HepG2 (cell line): ENCODE measurements around the gene ALPK3. TPM values are rescaled to one million over a fixed set of nuclear protein-coding genes. Genes with fewer than 3 reads are reported as not detected.

Source experiments
- CBX5 ChIP-seq: sonication (generic); formaldehyde crosslinking; IDR thresholded peaks from 2 replicates; pipeline ENCODE4 v1.4.0; 2020; ENCODE audit warnings: missing genetic modification reagents, borderline replicate concordance
- HNF4A ChIP-seq: sonication (generic); formaldehyde crosslinking; IDR thresholded peaks from 2 replicates; pipeline ENCODE4 v1.4.0; 2020; ENCODE audit warnings: missing genetic modification reagents
- HNF4G ChIP-seq, 2 experiments: sonication (generic) in 1 of 2; formaldehyde crosslinking in 1 of 2; IDR thresholded peaks; 2 replicates each; pipeline versions ENCODE4 v1.4.0 to v1.6.1; 2011 to 2020; ENCODE audit warnings: borderline replicate concordance in 2 of 2, low read depth in 2 of 2, mild to moderate bottlenecking in 2 of 2, low read length in 1 of 2, missing genetic modification reagents in 1 of 2, moderate library complexity in 1 of 2
- MED8 ChIP-seq: sonication (generic); formaldehyde crosslinking; IDR thresholded peaks from 2 replicates; pipeline ENCODE4 v1.8.1; 2023; ENCODE audit warnings: mild to moderate bottlenecking, missing genetic modification reagents; ENCODE audit not compliant: insufficient replicate concordance
- MXI1 ChIP-seq: IDR thresholded peaks from 3 replicates; pipeline ENCODE4 v1.6.1; 2012; ENCODE audit warnings: low read depth, low read length, inconsistent platforms, borderline replicate concordance
- RNF2 ChIP-seq: fragments of 450-650 bp; conservative IDR thresholded peaks from 2 replicates; pipeline ENCODE4 v1.6.1; 2016; ENCODE audit warnings: low read depth
- RXRB ChIP-seq: IDR thresholded peaks from 2 replicates; pipeline ENCODE4 v1.6.1; 2016; ENCODE audit warnings: borderline replicate concordance, missing genetic modification reagents, missing compliant biosample characterization
- XRCC5 ChIP-seq: fragments of 200-400 bp; formaldehyde crosslinking; optimal IDR thresholded peaks from 2 replicates; pipeline ENCODE3; 2017; ENCODE audit warnings: mild to moderate bottlenecking, low read length
- ZBTB1 ChIP-seq: sonication (generic); formaldehyde crosslinking; IDR thresholded peaks from 2 replicates; pipeline ENCODE4 v1.4.0; 2020; ENCODE audit warnings: missing genetic modification reagents, borderline replicate concordance
- ZBTB7A ChIP-seq: sonication (generic); formaldehyde crosslinking; IDR thresholded peaks from 2 replicates; pipeline ENCODE4 v1.8.0; 2022; ENCODE audit warnings: mild to moderate bottlenecking, missing genetic modification reagents
- ZNF251 ChIP-seq: sonication (generic); formaldehyde crosslinking; IDR thresholded peaks from 2 replicates; pipeline ENCODE4 v1.9.0; 2021; ENCODE audit warnings: mild to moderate bottlenecking, missing genetic modification reagents
- ZNF383 ChIP-seq: sonication (generic); formaldehyde crosslinking; IDR thresholded peaks from 2 replicates; pipeline ENCODE4 v1.4.0; 2020; ENCODE audit warnings: missing genetic modification reagents, mild to moderate bottlenecking, borderline replicate concordance
- ZNF552 ChIP-seq: sonication (generic); formaldehyde crosslinking; IDR thresholded peaks from 2 replicates; pipeline ENCODE4 v1.9.0; 2022; ENCODE audit warnings: missing genetic modification reagents, mild to moderate bottlenecking, borderline replicate concordance
- ZNF724P ChIP-seq: sonication (generic); formaldehyde crosslinking; IDR thresholded peaks from 2 replicates; pipeline ENCODE4 v1.8.0; 2022; ENCODE audit warnings: missing genetic modification reagents, borderline replicate concordance
- polyA plus RNA-seq, 8 experiments: library from polyadenylated mRNA; depleted of rRNA in 3 of 8; stranded (reverse) in 7 of 8; unstranded in 1 of 8; fragments of >200 nt; fragmentation: Illumina TruSeq in 4 of 8; extraction: Trizol in 4 of 8; gene quantifications; 2 replicates each; pipeline versions ENCODE4 v1.2.1 to v1.2.3, GENCODE V29; 2011 to 2016; ENCODE audit warnings: low read depth in 4 of 8, missing spikeins in 1 of 8, mixed read lengths in 1 of 8; ENCODE audit not compliant: insufficient read depth in 1 of 8
- total RNA-seq, 5 experiments: library from RNA; depleted of rRNA; stranded (reverse); fragments of >200 nt; fragmentation: Illumina TruSeq; extraction: Trizol; gene quantifications; 2 replicates each; pipeline ENCODE4 v1.2.3, GENCODE V29; 2016; ENCODE audit warnings: low read depth in 1 of 5
- TF ChIP-seq, protein P1 (sequence below): sonication (generic); formaldehyde crosslinking; IDR thresholded peaks from 2 replicates; pipeline ENCODE4 v1.4.0; 2020; ENCODE audit warnings: missing genetic modification reagents
- TF ChIP-seq, protein P2 (sequence below): sonication (generic); formaldehyde crosslinking; IDR thresholded peaks from 2 replicates; pipeline ENCODE4 v1.4.0; 2020; ENCODE audit warnings: mild to moderate bottlenecking, missing genetic modification reagents
- TF ChIP-seq, protein P3 (sequence below): sonication (generic); formaldehyde crosslinking; IDR thresholded peaks from 2 replicates; pipeline ENCODE4 v1.4.0; 2020; ENCODE audit warnings: missing genetic modification reagents
- TF ChIP-seq, protein P4 (sequence below): sonication (generic); formaldehyde crosslinking; IDR thresholded peaks from 2 replicates; pipeline ENCODE4 v1.8.1; 2022; ENCODE audit warnings: mild to moderate bottlenecking, missing genetic modification reagents
- TF ChIP-seq, protein P5 (sequence below): sonication (generic); formaldehyde crosslinking; IDR thresholded peaks from 2 replicates; pipeline ENCODE4 v1.4.0; 2020; ENCODE audit warnings: low read depth, mild to moderate bottlenecking, missing genetic modification reagents

Gene ALPK3
- total and polyA plus RNA-seq, 2 of the 13 experiments (the other 11 are each of a cell fraction or from before 2014, with no cell fraction given) = 0.04 to 0.42 TPM

DNA sequence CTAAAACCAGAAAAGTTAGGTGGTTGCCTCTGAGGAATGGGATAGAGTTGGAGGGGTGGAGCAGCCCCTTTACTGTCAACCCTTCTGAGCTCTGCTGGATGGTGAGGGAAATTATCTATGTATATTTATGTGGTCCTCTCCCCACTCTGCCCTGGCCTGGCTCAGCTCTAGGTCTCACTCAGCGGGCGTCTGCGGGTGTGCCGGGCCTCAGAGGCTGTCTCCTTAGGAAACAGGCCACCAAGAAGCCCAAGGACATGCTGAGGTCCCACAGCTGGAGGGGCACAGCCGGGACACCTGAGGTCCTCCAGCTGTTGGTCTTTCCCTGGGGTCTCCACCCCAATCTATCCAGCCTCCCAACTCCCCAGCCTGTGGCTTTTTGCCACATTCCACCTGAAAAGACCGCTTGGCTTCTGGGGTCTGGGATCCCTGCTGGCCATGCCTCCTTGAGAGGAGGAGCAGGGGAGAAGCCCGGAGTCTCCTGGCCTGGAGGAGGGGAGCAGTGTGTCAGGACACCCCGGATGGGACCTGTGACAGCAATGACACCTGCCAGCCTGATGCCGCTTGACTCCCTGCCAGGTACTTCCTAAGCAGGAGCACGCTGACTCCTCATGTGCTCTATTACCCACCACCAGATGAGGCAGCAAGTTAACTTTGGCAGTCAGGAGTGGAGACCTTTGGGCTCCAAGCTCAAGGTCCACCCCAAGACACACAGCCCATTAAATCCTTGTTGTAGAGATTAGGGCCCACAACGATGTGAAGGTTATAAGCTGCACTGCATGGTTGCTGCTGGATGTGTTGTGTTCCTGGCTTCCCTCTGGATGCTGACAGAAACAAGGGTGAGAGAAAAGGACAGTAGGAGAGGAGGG lies 67.0 kb downstream of the ALPK3 start, which contains the start of gene SLC28A1 (continued):
- TF ChIP-seq ZNF724P = no peak
- TF ChIP-seq XRCC5 = no peak
- TF ChIP-seq ZBTB1 (CRISPR knock-in tag) = no peak
- no peak for TF ChIP-seq ZNF383 (CRISPR knock-in tag)
- TF ChIP-seq HNF4G (IDR thresholded peaks at IDR 0.05; ENCODE audit: borderline replicate concordance, low read depth, low read length) = peak; percentile 93
- TF ChIP-seq HNF4G (CRISPR knock-in tag; IDR thresholded peaks at IDR 0.05; ENCODE audit: borderline replicate concordance, low read depth) = peak; percentile 69; the same call in 1 of the 2 replicates
- TF ChIP-seq, protein P1, sequence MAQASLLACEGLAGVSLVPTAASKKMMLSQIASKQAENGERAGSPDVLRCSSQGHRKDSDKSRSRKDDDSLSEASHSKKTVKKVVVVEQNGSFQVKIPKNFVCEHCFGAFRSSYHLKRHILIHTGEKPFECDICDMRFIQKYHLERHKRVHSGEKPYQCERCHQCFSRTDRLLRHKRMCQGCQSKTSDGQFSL (CRISPR knock-in tag) = no peak
- no peak for TF ChIP-seq ZNF552 (CRISPR knock-in tag)
- TF ChIP-seq ZNF251 (CRISPR knock-in tag) = no peak
- TF ChIP-seq ZBTB7A (CRISPR knock-in tag) = no peak
- peak; percentile 73; the same call in 1 of the 3 replicates for TF ChIP-seq MXI1
- TF ChIP-seq MED8 (CRISPR knock-in tag) = no peak
- TF ChIP-seq HNF4A (CRISPR knock-in tag) = peak; percentile 95
- TF ChIP-seq, protein P2, sequence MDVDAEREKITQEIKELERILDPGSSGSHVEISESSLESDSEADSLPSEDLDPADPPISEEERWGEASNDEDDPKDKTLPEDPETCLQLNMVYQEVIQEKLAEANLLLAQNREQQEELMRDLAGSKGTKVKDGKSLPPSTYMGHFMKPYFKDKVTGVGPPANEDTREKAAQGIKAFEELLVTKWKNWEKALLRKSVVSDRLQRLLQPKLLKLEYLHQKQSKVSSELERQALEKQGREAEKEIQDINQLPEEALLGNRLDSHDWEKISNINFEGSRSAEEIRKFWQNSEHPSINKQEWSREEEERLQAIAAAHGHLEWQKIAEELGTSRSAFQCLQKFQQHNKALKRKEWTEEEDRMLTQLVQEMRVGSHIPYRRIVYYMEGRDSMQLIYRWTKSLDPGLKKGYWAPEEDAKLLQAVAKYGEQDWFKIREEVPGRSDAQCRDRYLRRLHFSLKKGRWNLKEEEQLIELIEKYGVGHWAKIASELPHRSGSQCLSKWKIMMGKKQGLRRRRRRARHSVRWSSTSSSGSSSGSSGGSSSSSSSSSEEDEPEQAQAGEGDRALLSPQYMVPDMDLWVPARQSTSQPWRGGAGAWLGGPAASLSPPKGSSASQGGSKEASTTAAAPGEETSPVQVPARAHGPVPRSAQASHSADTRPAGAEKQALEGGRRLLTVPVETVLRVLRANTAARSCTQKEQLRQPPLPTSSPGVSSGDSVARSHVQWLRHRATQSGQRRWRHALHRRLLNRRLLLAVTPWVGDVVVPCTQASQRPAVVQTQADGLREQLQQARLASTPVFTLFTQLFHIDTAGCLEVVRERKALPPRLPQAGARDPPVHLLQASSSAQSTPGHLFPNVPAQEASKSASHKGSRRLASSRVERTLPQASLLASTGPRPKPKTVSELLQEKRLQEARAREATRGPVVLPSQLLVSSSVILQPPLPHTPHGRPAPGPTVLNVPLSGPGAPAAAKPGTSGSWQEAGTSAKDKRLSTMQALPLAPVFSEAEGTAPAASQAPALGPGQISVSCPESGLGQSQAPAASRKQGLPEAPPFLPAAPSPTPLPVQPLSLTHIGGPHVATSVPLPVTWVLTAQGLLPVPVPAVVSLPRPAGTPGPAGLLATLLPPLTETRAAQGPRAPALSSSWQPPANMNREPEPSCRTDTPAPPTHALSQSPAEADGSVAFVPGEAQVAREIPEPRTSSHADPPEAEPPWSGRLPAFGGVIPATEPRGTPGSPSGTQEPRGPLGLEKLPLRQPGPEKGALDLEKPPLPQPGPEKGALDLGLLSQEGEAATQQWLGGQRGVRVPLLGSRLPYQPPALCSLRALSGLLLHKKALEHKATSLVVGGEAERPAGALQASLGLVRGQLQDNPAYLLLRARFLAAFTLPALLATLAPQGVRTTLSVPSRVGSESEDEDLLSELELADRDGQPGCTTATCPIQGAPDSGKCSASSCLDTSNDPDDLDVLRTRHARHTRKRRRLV (CRISPR knock-in tag) = no peak
- TF ChIP-seq, protein P3, sequence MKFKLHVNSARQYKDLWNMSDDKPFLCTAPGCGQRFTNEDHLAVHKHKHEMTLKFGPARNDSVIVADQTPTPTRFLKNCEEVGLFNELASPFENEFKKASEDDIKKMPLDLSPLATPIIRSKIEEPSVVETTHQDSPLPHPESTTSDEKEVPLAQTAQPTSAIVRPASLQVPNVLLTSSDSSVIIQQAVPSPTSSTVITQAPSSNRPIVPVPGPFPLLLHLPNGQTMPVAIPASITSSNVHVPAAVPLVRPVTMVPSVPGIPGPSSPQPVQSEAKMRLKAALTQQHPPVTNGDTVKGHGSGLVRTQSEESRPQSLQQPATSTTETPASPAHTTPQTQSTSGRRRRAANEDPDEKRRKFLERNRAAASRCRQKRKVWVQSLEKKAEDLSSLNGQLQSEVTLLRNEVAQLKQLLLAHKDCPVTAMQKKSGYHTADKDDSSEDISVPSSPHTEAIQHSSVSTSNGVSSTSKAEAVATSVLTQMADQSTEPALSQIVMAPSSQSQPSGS (CRISPR knock-in tag) = no peak
- no peak for TF ChIP-seq CBX5 (CRISPR knock-in tag)
- TF ChIP-seq, protein P4, sequence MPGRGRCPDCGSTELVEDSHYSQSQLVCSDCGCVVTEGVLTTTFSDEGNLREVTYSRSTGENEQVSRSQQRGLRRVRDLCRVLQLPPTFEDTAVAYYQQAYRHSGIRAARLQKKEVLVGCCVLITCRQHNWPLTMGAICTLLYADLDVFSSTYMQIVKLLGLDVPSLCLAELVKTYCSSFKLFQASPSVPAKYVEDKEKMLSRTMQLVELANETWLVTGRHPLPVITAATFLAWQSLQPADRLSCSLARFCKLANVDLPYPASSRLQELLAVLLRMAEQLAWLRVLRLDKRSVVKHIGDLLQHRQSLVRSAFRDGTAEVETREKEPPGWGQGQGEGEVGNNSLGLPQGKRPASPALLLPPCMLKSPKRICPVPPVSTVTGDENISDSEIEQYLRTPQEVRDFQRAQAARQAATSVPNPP (CRISPR knock-in tag) = 0 out of 2 replicates have a peak, but pooled peaks have one; percentile 31
- TF ChIP-seq, protein P5, sequence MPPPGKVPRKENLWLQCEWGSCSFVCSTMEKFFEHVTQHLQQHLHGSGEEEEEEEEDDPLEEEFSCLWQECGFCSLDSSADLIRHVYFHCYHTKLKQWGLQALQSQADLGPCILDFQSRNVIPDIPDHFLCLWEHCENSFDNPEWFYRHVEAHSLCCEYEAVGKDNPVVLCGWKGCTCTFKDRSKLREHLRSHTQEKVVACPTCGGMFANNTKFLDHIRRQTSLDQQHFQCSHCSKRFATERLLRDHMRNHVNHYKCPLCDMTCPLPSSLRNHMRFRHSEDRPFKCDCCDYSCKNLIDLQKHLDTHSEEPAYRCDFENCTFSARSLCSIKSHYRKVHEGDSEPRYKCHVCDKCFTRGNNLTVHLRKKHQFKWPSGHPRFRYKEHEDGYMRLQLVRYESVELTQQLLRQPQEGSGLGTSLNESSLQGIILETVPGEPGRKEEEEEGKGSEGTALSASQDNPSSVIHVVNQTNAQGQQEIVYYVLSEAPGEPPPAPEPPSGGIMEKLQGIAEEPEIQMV (CRISPR knock-in tag) = no peak
- TF ChIP-seq RNF2 = no peak
- peak; percentile 51; the same call in 1 of the 2 replicates for TF ChIP-seq RXRB
